NCI-H69 (cell line): ENCODE measurements around the gene KLK6.

ENCODE experiments used
- DNase-seq: peaks from one replicate; lab custom pipeline; 2025; lab: John Stamatoyannopoulos, UW

The KLK6 gene

DNA sequence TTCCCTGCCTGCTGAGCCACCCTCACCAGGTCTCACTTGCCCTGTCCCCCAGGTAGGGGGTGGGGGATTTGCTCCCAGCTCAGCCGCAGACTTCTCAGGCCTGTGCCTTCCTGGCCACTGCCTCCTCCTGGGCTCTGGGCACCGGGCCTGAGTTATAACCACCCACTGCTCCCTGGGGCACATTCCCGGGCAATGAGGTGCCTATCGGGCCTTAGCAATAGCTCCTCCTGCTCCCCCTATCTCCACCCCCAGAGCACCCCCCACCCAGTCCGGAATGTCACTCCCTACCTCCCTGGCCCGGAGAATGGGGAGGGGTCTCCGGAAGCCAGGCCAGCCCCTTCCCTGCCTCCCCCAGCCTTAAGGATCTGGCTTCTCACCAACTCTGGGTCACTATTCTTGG is 16.5 kb downstream of the KLK6 start, which contains the start of gene KLK5:
Gene KLK5 (minus strand): TSS at position 129 of the 400 bp plus-strand sequence. CDS start 381 bp downstream, outside the sequence.
- no peak for DNase-seq

DNA sequence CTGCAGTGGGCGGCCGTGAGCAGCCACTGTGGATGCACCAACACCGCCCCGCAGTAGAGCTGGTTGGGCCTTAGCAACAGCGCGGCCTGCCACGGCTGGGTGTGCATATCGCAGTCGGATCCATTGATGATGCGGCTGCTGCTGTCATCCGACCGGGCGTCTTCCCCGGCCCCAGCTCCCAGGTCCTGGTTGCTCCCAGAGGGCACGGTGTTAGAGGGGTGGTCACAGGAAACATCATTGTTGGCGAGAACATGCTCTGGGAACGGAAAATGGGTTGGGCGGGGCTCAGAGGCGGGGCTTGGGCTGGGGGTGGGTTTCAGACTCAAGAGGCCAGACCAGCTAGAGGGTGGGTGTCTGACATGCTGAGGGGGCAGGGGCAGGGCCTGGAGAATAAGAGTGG is 19.5 kb downstream of the KLK6 start:
- no peak for DNase-seq

DNA sequence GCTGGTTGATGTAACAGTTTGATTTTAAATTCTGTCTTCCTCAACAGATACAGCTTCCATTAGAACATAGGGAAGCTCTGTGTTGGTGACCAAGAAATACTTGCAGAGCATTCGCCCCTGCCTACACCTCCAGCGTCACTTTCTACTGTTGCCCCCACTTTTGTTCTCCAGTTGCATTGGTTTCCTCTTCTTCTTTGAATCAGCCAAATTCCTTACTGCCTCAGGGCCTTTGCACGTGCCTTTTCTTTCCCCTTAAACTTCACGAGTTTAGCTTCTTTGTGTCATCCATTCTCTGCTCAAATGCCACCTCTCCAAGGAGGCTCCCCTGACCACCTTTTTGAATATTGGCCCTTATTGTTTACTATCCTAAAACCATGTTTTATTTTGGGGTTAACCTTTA is 22.3 kb downstream of the KLK6 start:
- DNase-seq, result no peak

DNA sequence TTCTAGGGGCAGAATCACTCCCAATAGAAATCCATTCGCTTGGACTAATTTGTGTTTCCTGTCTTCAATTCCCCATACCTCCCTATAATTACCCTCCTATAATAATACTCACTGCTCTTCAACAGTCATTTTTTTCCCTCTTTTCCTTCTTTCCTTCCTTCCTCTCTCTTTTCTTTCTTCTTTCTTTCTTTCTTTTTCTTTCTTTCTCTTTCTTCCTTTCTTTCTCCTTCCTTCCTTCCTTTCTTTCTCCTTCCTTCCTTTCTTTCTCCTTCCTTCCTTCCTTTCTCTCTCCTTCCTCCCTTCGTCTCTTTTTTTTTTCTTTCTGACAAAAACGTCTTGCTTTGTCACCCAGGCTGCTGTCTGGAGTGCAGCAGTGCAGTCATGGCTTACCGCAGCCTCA is 24.6 kb downstream of the KLK6 start:
- DNase-seq, result no peak

DNA sequence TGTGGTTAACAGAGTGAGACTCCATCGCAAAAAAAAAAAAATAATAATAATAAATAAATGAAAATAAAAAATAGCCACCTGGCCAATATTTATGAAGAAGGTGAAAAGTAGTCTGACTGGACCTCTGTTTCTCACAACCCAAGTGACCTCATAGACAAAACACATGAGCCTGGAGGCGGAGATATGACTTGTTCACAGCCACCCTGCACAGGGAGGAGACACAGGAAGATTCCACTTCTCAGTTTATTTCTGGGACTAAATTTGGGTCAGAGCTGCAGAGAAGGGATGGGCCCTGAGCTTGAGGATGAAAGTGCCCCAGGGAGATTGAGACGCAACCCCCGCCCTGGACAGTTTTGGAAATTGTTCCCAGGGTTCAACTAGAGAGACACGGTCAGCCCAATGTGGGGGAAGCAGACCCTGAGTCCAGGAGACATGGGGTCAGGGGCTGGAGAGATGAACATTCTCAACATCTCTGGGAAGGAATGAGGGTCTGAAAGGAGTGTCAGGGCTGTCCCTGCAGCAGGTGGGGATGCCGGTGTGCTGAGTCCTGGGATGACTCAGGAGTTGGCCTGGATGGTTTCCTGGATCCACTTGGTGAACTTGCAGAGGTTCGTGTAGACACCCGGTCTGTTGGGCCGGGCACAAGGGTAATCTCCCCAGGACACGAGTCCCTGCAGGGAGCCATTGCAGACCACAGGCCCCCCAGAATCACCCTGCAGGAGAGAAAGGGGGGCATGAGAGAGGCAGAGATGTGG is 26.1 kb downstream of the KLK6 start:
- no peak for DNase-seq

DNA sequence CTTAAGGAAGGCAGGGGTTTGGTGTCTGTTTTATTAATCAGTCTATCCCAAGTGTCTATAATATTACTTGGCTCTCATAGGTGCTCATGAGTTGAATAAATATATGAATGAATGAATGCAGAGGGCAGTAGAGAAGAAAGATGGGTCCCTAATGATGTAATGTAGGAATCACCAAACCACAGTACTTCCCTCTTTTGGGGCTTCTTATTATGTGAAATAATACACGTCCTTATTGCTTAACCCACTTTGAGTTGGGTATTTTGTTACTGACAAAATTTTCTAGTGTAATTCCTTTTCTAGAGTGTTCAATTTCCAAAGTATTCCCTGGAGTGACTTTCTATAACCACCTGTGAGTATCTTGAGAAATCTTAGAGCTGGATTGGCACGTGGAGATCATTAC is 29.8 kb downstream of the KLK6 start:
- DNase-seq, result no peak

DNA sequence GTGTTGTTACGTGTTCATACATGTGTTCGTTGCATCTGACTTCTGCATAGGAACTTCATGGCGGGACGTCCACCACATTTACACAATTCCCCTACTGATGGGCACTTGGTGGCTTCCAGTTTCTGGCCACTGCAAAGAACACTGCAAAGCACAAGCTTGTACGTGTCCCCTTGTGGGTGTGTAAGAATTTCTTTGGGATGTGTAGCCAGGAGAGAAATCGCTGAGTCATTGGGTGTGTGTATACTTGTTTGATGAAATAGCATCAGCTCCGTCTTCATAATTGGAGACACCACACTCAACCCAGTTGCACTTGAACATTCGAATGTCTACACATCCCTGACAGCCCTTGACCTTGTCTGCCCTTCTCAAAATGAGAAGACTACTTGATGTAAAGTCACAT is 35.8 kb downstream of the KLK6 start:
- DNase-seq, result no peak

DNA sequence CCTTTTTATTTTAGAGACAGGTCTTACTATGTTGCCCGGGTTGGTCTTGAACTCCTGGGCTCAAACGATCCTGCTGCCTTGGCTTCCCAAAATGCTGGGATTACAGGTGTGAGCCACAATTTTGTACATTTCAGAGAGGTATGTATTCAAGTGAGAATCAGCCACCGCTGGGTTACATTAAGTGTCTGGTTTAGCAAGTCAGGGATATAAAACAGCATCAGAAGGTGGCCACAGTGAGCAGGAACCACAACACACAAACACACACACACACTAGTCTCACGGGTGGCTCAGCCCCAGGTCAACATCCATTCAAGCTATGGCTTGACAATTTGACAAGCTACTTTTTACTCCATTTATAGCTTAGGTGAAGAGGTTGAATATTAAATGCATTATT is 36.7 kb downstream of the KLK6 start:
- no peak for DNase-seq

DNA sequence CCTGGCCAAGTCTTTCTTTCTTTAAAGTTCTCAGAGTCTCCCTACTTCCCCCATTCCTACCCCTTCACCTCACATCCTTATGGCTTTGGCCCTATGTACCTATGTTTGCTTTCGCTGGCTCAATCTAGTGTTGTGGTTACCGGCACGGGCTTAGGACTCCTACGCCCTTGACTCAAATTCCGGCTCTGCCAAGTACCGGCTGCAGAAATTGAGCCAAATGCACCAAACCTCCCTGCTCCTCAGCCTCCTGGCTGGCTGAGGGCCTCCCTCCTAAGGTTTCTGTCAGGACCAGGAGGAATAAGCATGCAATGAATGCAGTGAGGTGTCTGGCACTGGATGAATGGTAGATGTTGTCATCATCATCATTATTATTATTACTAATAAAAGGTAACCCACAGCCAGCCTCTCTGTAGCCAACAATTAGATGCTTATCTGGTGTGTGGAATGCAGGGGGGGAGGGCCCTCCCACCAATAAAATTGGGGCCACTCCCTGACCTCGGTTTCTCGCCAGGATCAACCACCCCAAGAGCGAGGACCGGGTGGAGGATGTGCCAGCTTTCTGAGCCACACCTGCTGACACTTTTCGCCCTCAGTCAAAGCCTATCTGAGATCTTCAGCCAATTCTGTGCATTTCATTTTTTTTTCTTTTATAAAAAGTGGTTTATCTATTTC is 37.2 kb downstream of the KLK6 start:
- no peak for DNase-seq

DNA sequence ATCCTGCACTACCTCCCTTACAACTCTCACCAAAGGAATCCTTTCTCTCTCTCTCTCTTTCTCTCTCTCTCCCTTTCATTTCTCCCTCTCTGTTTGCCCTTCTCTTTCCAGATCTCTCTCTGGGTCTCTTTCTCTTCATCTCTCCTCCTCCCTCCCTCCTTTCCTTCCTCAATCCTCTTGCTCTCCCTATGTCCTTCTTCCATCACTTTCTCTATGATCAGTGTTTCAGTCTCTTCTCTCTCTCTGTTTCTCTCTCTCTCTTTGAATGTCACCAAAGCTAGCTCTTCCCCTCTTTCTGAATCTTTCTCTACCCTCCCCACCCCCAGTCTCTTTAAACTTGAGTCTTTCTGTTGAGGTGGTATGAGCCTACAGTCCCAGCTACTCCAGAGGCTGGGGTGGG is 38.4 kb downstream of the KLK6 start:
- no peak for DNase-seq

DNA sequence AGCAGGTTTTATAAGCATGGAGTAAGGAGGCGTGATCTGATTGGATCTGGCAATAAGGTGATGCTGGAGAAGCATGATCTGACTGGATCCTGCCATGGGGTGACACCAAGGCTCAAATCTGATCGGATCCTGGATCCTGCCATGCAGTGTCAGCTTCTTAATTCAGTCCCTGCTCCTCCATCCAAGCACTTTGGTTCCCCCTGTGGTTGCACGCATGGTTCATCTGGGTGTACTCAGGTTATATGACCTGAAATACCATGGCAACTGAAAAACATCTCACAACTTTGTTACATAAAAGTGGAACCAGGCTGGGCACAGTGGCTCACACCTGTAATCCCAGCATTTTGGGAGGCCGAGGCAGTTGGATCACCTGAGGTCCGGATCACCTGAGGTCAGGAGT is 40.6 kb downstream of the KLK6 start:
- no peak for DNase-seq

DNA sequence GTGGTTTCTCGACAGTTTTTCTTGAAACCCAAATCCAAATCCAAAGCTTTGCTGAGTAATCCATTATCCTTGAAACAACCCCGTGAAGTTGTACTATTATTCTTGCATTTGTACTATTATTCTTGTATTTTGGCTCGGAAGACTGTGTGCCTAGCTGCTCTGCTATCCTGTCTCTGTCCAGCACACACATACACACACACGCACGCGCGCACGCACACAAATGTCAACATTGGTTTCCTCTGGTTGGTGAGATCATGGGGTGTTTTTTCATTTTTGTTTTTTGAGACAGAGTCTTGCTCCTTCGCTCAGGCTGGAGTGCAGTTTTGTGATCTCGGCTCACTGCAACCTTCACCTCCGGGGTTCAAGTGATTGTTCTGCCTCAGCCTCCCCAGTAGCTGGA is 43.2 kb downstream of the KLK6 start:
- DNase-seq, result no peak

DNA sequence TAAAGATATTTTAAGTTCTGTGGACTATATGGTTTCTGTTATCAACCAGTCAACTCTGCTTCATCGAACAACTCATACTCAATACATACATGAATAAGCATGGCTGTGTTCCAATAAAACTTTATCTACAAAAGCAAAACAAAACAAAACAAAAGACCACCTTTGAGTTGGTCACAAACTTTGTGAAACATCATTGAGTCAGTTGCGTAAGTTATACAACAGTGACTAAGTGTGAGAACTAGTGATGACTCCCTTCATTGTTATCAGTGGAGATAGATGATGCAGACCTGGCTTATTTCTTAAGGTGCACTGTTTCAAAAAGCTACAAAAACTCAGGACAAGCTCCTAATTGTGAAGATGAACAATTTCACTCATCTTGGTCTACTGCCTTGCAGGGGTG is 43.7 kb downstream of the KLK6 start:
- no peak for DNase-seq

DNA sequence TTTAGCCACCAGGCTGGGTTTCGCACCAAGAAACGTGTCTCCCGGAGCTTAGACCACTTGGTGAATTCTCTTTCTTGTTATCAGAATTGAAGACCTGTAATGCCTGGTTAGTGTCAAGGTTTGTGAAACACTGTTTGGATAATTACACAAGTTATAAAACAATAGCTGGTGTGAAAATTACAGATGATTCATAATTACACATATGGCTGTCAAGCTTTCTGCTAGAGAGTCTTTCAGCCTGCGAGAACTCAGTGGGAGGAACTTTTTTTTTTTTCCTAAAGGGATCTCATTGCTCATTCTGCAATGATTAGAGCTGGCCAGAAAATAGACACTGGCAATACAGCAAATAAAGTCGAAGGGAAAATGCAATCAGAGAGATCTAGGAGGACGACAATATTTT is 44.8 kb downstream of the KLK6 start:
- DNase-seq, result no peak

DNA sequence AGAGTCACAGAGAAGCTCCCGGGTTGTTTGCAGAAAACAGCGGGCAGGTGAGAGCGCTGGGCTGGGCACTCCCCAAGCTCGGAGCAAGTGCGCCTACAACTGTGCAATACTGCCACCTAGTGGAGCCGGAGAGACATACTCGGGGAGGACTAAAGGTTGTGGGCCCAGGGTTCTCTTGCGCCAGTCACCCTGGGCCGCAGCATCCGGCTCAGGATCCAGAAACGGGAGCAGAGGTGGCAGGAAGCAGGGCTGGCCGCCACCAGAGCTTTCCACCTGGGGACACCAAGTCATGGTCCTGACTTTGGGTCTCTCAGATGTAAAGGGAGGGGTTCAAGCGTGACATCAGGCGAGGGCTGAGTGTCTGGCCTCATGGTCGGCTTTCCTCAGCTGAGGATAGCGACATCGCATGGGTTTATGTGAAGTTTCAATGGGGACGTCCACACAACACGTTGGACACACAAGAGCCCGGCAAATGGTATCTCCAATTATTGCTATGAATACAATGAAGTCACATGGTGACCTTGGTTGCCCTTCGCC is 47.0 kb downstream of the KLK6 start:
- DNase-seq, result peak; percentile 88

DNA sequence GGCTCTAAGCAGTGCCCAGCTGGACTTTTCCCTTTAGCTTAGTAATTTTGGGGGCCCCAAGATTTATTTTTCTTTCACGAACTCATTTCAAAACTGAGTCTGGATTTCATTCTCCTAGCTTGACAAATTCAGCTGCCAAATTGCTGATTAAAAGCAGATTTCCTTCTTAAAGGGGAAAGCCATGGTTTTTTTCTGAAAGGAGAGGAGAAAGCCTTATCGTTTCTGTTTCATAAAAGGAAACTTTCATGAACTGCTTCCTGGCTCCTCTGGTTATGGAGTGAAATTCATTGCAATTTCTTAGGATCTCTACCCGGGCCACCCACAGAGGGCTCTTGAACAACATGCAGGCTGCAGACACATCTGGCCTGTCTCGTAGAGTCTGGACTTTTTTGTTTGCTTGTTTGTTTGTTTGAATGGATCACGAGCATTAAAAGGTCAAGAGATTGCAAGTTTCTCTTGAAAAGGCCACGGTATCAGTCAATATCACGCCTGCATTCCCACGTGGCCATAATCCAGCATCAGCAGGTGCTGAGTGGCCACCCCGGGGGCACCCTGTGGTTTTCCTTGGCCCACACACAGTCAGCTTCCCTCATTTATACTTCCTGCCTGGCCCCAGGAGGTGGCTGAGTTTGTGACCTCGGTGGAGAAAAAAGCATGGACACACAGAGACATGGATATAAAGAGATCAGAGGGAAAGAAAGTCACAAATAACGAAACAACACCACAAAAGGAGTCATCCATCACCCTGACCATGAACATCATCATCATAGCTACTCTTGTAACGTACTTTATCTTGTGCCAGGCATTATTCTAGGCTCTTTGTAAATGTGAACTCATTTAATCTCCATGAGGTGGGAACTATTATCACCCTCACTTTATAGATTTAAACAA is 47.7 kb downstream of the KLK6 start:
- peak; percentile 76 for DNase-seq

DNA sequence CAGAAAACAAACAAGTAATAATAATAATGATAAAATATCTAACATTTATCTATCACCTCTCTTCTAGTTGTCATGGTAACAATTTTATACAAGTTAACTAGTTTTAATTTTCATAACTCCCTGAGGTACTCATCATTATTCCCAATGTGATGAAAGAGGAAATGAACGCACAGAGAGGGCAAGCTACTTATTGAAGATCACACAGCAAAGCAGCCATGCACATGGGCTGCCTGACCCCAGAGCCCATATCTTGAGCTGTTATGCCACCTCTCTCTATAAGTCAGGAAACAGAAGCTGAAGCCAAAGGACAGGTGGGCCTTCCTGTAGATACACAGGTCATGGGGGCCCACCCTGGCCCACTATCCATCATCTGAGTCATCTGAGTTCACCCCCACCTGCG is 53.3 kb downstream of the KLK6 start:
- DNase-seq, result no peak

DNA sequence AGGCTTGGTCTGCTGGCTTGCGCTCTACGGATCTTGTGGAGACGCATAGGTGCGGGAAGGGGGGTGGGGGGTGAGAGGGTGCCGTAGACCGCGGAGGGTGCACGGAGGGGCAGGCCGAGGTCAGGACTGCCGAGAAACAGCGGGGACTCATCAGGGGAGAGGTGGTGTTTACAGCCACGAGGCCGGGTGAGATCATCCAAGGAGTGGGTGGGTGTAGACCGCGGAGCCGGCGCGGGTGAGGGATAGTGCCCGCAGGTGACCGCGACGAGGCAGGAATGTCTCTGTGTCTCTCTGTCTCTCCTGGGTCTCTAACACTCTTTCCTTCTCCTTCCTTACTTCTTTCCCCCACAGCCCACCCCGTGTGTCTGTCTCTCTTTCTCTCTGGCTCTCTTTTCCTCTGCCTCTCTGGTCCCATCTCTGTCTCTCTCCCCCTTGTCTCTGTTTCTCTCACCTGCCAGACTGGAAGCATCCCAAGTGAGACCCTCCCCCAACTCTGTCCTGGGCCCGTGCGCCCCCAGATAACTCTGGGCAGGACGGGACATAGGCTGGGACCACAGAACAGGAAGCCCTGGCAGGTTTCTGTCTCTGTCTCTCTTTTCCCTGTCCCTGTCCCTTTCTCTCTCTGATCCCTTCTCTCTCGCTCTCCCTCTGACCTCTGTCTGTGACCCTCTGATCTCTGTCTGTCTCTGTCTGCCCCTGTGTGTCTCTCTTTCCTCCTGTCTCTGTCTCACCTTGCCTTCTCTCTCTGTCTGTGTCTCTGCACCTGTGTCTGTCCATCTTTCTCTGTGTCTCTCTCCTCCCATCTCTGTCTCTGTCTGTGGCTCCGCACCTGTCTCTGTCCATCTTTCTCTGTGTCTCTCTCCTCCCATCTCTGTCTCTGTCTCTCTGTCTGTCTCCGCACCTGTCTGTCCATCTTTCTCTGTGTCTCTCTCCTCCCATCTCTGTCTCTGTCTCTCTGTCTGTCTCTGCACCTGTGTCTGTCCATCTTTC is 56.4 kb downstream of the KLK6 start:
- DNase-seq, result no peak

DNA sequence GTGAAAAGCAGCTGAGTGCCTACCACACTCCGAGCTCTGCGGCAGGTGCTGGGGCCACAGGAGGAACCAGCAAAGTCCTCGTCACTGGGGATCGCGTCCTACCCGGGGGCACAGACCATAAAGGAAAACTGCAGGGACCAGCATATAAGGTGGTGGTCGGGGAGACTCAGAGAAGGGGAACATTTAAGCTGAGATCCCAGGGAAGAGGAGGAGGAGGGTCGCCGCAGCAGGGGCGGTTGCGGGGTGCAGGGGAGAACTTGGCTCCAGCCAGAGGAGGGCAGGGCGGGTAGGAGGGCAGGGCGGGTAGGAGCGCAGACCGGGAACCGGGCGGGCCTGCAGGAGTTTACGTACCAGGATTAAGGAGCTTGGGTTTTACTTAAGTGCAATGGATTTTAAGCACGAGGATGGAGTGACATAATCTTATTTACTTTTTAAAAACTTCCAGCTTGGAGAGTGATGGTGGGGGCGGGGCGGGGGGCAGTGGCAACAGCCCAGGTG is 57.2 kb downstream of the KLK6 start:
- no peak for DNase-seq

DNA sequence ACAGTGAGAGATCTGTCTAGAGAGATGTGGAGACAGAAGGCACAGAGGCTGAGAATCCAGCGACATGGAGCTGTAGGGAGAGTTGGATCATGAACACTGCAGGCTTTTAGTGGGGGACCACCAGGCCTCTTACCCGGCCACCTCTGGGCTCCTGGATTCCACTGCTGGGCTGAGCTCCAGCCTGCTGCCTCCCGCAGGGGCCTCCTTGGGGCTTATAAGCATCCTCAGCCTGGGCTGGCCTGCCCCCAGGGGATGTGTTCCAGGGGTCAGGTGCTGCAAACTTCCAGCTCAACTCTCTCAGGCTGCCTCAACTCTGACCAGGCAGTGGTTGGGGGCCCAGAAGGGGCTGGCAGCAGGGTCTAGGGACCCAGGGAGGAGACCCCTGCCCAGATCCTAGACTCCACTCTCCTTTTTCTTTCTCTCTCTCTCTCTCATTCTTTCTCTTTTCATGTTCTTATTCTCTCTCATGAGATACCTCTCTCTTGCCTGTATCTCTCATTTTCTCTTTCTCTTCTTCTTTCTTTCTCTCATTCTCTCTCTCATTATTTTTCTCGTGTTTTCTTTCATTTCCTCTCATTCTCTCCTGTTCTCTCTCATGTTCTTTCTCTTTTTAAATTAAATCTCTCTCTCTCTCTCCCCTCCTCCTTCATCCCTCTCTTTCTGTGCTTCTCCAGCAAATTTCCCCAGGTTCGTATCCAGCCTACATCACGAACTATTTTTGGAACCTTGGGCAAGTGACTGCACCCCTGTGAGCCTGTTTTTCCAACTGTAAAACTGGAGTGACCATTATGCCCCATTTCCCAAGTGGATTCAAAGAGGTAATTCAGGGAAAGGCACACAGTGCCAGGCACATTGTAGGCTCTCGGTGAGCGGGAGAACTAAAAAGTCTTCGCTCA is 57.9 kb downstream of the KLK6 start, which contains the start of gene KLK4:
Gene KLK4 (minus strand): TSS at position 190 of the 896 bp plus-strand sequence. CDS start 657 bp downstream, outside the sequence.
- no peak for DNase-seq
